Loucy (cell line): Measurements from ENCODE around the gene NUP62.
"Not testable (repeated sequence)": the region's sequence is repeated elsewhere in the genome, so short reads cannot be mapped to it uniquely, and the experiment has no call there.

Experiments used
- H2AFZ ChIP-seq: fragments of 200-600 bp; sonication (generic); 2 replicates; pipeline ENCODE4 v1.6.0; 2016; ENCODE audit warnings: antibody characterized with exemption, mild to moderate bottlenecking, low read length, moderate library complexity
- H3F3A ChIP-seq: fragments of 200-600 bp; 2 replicates; pipeline ENCODE4 v1.6.0; 2016; ENCODE audit warnings: antibody characterized with exemption, low read depth, mild to moderate bottlenecking
- H3K27me3 ChIP-seq: fragments of 200-600 bp; sonication (generic); 2 replicates; pipeline ENCODE4 v1.6.1; 2014; ENCODE audit warnings: low read length, mild to moderate bottlenecking; ENCODE audit not compliant: insufficient read depth, poor library complexity, severe bottlenecking
- H3K36me3 ChIP-seq: fragments of 200-600 bp; sonication (generic); 2 replicates; pipeline ENCODE4 v1.6.1; 2016; ENCODE audit warnings: low read length; ENCODE audit not compliant: insufficient read depth
- H3K4me1 ChIP-seq: fragments of 200-600 bp; sonication (generic); 2 replicates; pipeline ENCODE4 v1.5.1; 2014; ENCODE audit warnings: low read length, mild to moderate bottlenecking; ENCODE audit not compliant: insufficient read depth, poor library complexity, severe bottlenecking
- H3K4me2 ChIP-seq: fragments of 200-600 bp; sonication (generic); 2 replicates; pipeline ENCODE4 v1.6.0; 2014; ENCODE audit warnings: antibody characterized with exemption, low read length, low read depth, mild to moderate bottlenecking; ENCODE audit not compliant: poor library complexity, severe bottlenecking
- H3K4me3 ChIP-seq: fragments of 200-600 bp; sonication (generic); 2 replicates; pipeline ENCODE4 v1.5.1; 2014; ENCODE audit warnings: low read length, mild to moderate bottlenecking, mixed read lengths; ENCODE audit not compliant: poor library complexity, severe bottlenecking
- H3K79me2 ChIP-seq: fragments of 200-600 bp; sonication (generic); 2 replicates; pipeline ENCODE4 v1.6.1; 2014; ENCODE audit warnings: low read length; ENCODE audit not compliant: insufficient read depth
- H3K9ac ChIP-seq: fragments of 200-600 bp; sonication (generic); 2 replicates; pipeline ENCODE4 v1.6.0; 2014; ENCODE audit warnings: mild to moderate bottlenecking, low read depth, low read length, moderate library complexity; ENCODE audit not compliant: poor library complexity, severe bottlenecking
- H3K9me2 ChIP-seq: fragments of 200-600 bp; sonication (generic); replicated peaks from 2 replicates; pipeline ENCODE4 v1.6.1; 2016; ENCODE audit warnings: low read depth, low read length, mixed read lengths
- H3K9me3 ChIP-seq: fragments of 200-600 bp; sonication (generic); 2 replicates; pipeline ENCODE4 v1.6.1; 2014; ENCODE audit warnings: mild to moderate bottlenecking, antibody characterized with exemption, low read length, low read depth; ENCODE audit not compliant: insufficient read depth
- H4K20me1 ChIP-seq: fragments of 200-600 bp; sonication (generic); 2 replicates; pipeline ENCODE4 v1.6.0; 2014; ENCODE audit warnings: antibody characterized with exemption, low read length, mild to moderate bottlenecking; ENCODE audit not compliant: insufficient read depth, poor library complexity, severe bottlenecking
- CTCF ChIP-seq: fragments of 200-600 bp; sonication (generic); conservative IDR thresholded peaks from 2 replicates; pipeline ENCODE4 v1.5.1; 2014; ENCODE audit warnings: mild to moderate bottlenecking, antibody characterized with exemption, low read length
- EZH2phosphoT487 ChIP-seq: fragments of 200-600 bp; IDR thresholded peaks from 2 replicates; pipeline ENCODE4 v1.6.1; 2018; ENCODE audit warnings: antibody characterized with exemption, mild to moderate bottlenecking, moderate library complexity, borderline replicate concordance

The NUP62 gene

DNA sequence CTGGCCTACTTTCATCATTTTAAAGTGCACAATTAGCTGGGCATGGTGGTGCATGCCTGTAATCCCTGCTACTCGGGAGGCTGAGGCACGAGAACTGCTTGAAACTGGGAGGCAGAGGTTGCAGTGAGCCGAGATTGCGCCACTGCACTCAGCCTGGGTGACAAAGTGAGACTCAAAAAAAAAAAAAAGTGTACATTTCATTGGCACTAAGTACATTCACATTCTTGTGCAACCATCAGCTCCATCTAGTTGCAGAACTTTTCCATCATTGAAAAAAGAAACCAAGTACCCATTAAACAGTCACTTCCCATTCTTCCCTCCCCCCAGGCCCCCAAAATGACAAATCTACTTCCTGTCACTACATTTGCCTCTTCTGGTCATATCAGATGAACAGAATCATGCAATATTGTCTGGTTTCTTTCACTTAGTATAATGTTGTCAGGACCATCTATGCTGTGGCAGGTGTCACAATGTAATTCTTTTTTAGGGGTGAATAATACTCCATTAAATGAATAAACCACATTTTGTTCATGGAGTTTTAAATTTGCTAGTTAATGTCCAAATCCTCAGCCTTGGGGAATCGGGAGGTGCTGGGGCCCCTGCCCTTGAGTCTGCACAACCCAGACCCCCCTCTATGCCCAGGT is 39.1 kb upstream of the NUP62 start:
- Histone ChIP-seq H3K27me3 (no peaks in the 10 kb centered on the region), H3K4me2 (no peak overlapping the region), H3K4me3 (no peak overlapping the region), H3K36me3 (no peaks in the 10 kb centered on the region), H3F3A (no peaks in the 10 kb centered on the region), H4K20me1 (no peaks in the 10 kb centered on the region), H3K9me3 (no peaks in the 10 kb centered on the region), H3K9me2 (no peaks in the 10 kb centered on the region), H2AFZ (no peak overlapping the region), H3K4me1 (no peaks in the 10 kb centered on the region), H3K9ac (no peak overlapping the region), H3K79me2 (no peaks in the 10 kb centered on the region)
- TF ChIP-seq CTCF (no peak), EZH2phosphoT487 (no peak)

- not testable (repeated sequence) for H3K4me2 ChIP-seq, H3K27me3 ChIP-seq, H3K79me2 ChIP-seq, H2AFZ ChIP-seq, H3F3A ChIP-seq, H3K9me2 ChIP-seq, H3K4me3 ChIP-seq, H3K36me3 ChIP-seq, H3K4me1 ChIP-seq, H3K9ac ChIP-seq, H4K20me1 ChIP-seq, H3K9me3 ChIP-seq
Observed at GRCh38 chr19:49960980-49961379, 31.7 kb upstream of the NUP62 start, which contains the start of gene SIGLEC11. Gene SIGLEC11 (minus strand): TSS chr19:49961172. CDS start chr19:49961081, 91 bp downstream.

GRCh38 chr19:49959892-49960291 is 30.6 kb upstream of the NUP62 start:
- not testable (repeated sequence) for H4K20me1 ChIP-seq, H2AFZ ChIP-seq, H3F3A ChIP-seq, H3K36me3 ChIP-seq, H3K9ac ChIP-seq, H3K9me3 ChIP-seq, H3K79me2 ChIP-seq, H3K4me2 ChIP-seq, H3K9me2 ChIP-seq, H3K4me3 ChIP-seq, H3K4me1 ChIP-seq, H3K27me3 ChIP-seq

GRCh38 chr19:49958596-49958995 is 29.3 kb upstream of the NUP62 start:
- H3K4me3 ChIP-seq, H3K4me2 ChIP-seq, H3K36me3 ChIP-seq, H3K9ac ChIP-seq, H3K9me2 ChIP-seq, H3F3A ChIP-seq, H3K27me3 ChIP-seq, H2AFZ ChIP-seq, H3K4me1 ChIP-seq, H3K79me2 ChIP-seq, H4K20me1 ChIP-seq, H3K9me3 ChIP-seq: not testable (repeated sequence)

GRCh38 chr19:49958144-49958543 is 28.8 kb upstream of the NUP62 start:
- H3K4me2 ChIP-seq, H3K9me3 ChIP-seq, H3F3A ChIP-seq, H3K27me3 ChIP-seq, H3K4me3 ChIP-seq, H4K20me1 ChIP-seq, H2AFZ ChIP-seq, H3K36me3 ChIP-seq, H3K9me2 ChIP-seq, H3K9ac ChIP-seq, H3K79me2 ChIP-seq, H3K4me1 ChIP-seq: not testable (repeated sequence)
